Astrocyte of the spinal cord (primary cell): ENCODE results near the gene NF1.

ENCODE experiments used
- DNase-seq: peaks from one replicate; pipeline ENCODE4 v3.0.0; 2011; ENCODE audit warnings: low read depth, low spot score
- H3K4me3 ChIP-seq: 2 replicates; pipeline ENCODE4 v1.5.1; 2011; ENCODE audit warnings: low read depth, mild to moderate bottlenecking, low read length, moderate library complexity
- CTCF ChIP-seq: IDR thresholded peaks from 2 replicates; pipeline ENCODE4 v1.5.1; 2012; ENCODE audit warnings: low read depth, mild to moderate bottlenecking, low read length, inconsistent platforms
- in situ Hi-C: cut with HindIII; loops from 2 replicates; pipeline ENCODE4 v1.10.0; 2017; ENCODE audit warnings: low sequenced_read_pairs

The NF1 gene

GRCh38 chr17:31241116-31241515 lies 146.3 kb downstream of the NF1 start:
- in situ Hi-C loops: no loop called here
- TF ChIP-seq CTCF: no peak
- H3K4me3 ChIP-seq: no peak overlapping the region
- DNase-seq: no peak

GRCh38 chr17:31248986-31249834 lies 154.4 kb downstream of the NF1 start:
- in situ Hi-C loops: no loop called here
- no peak overlapping the region for H3K4me3 ChIP-seq
- DNase-seq: peak; percentile 70
- no peak for TF ChIP-seq CTCF

- H3K4me3 ChIP-seq: no peak overlapping the region
- no peak for TF ChIP-seq CTCF
- DNase-seq: no peak
- in situ Hi-C loops: no loop called here
Observed at GRCh38 chr17:31249835-31250141, 155.0 kb downstream of the NF1 start.

GRCh38 chr17:31250229-31250628 lies 155.5 kb downstream of the NF1 start:
- no peak overlapping the region for H3K4me3 ChIP-seq
- no peak for DNase-seq
- no peak for TF ChIP-seq CTCF
- in situ Hi-C loops: no loop called here

- in situ Hi-C loops: no loop called here
- no peak for TF ChIP-seq CTCF
- no peak for DNase-seq
- no peak overlapping the region for H3K4me3 ChIP-seq
Observed at GRCh38 chr17:31251105-31251969, 156.6 kb downstream of the NF1 start.

GRCh38 chr17:31251970-31252328 lies 157.2 kb downstream of the NF1 start:
- in situ Hi-C loops: no loop called here
- H3K4me3 ChIP-seq: no peak overlapping the region
- no peak for TF ChIP-seq CTCF
- no peak for DNase-seq
